Thoracic aorta (tissue), 2 donors: ENCODE results near the gene LRRC53. TPM values are rescaled to one million over a fixed set of nuclear protein-coding genes. Genes with fewer than 3 reads are reported as not detected.

Experiments
- ATAC-seq: fragments of 150-250 bp; one replicate; pipeline ENCODE4 v1.8.0; 2017; ENCODE audit warnings: low read depth; ENCODE audit not compliant: insufficient number of reproducible peaks, low FRiP score
- DNase-seq: peaks from one replicate; pipeline ENCODE4 v3.0.0-alpha.2; 2020; ENCODE audit warnings: low spot score
- H3K27ac ChIP-seq, 2 donors: fragments of 200-600 bp; sonication (generic); 1 replicate in 1 of 2; 2 replicates in 1 of 2; pipeline ENCODE4 v1.5.1; 2016; ENCODE audit warnings: mild to moderate bottlenecking in 2 of 2, moderate library complexity in 2 of 2
- H3K27me3 ChIP-seq: fragments of 200-600 bp; sonication (generic); replicated peaks from 2 replicates; pipeline ENCODE4 v1.6.0; 2016; ENCODE audit warnings: mild to moderate bottlenecking; ENCODE audit not compliant: insufficient read depth
- H3K36me3 ChIP-seq: fragments of 200-600 bp; sonication (generic); one replicate; pipeline ENCODE4 v1.5.1; 2016
- H3K4me1 ChIP-seq, 2 donors: fragments of 200-600 bp; sonication (generic); 1 replicate in 1 of 2; 2 replicates in 1 of 2; pipeline versions ENCODE4 v1.5.1 to v1.6.0; 2016; ENCODE audit warnings: low read depth in 2 of 2, mild to moderate bottlenecking in 1 of 2; ENCODE audit not compliant: control insufficient read depth in 1 of 2
- H3K4me3 ChIP-seq: fragments of 200-600 bp; sonication (generic); 2 replicates; pipeline ENCODE4 v1.5.1; 2016; ENCODE audit warnings: mild to moderate bottlenecking
- H3K9me3 ChIP-seq: fragments of 200-600 bp; sonication (generic); 2 replicates; pipeline ENCODE4 v1.5.1; 2016
- total RNA-seq, 2 donors: library from RNA; depleted of rRNA; stranded (reverse); fragments of >200 nt; gene quantifications; one replicate each; pipeline versions ENCODE4 v1.1.0 to v1.2.3, GENCODE V29; 2016
- TF ChIP-seq, protein P1 (sequence below): fragments of 200-600 bp; sonication (generic); IDR thresholded peaks from one replicate; pipeline ENCODE4 v1.5.1; 2019; ENCODE audit warnings: antibody characterized with exemption

The LRRC53 gene
- total RNA-seq, 2 donors from 2014 or later: not detected

DNA sequence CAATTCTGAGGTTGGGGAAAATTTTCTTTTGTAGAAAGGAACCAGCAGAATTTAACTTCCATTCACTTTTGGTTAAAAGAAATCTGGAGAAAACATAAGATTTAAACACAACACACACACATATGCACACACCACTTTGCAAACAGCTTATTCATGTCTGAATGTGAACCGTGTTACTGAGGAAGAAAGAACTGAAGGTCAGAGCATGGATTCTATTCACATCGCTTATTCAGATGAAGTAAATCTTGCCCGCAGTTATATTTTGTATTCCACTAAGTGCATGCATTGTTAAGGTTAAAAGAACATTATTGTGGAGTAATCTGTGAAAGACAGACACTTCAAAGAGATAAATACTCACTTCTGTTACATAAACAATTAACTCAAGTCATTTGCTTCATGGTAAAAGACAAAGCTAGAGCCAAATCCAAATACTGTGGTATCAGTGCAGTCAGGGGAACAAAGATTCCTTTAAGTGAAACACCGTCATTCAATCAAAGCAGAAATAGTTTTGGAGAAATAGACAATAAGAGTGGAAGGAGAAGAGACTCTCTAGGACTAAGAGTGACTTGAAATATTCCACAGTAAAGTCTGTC lies 82.0 kb downstream of the LRRC53 start:
- no peak for DNase-seq
- TF ChIP-seq, protein P1, sequence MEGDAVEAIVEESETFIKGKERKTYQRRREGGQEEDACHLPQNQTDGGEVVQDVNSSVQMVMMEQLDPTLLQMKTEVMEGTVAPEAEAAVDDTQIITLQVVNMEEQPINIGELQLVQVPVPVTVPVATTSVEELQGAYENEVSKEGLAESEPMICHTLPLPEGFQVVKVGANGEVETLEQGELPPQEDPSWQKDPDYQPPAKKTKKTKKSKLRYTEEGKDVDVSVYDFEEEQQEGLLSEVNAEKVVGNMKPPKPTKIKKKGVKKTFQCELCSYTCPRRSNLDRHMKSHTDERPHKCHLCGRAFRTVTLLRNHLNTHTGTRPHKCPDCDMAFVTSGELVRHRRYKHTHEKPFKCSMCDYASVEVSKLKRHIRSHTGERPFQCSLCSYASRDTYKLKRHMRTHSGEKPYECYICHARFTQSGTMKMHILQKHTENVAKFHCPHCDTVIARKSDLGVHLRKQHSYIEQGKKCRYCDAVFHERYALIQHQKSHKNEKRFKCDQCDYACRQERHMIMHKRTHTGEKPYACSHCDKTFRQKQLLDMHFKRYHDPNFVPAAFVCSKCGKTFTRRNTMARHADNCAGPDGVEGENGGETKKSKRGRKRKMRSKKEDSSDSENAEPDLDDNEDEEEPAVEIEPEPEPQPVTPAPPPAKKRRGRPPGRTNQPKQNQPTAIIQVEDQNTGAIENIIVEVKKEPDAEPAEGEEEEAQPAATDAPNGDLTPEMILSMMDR: no peak
- no peak overlapping the region for H3K27ac ChIP-seq
- H3K4me3 ChIP-seq: no peak overlapping the region
- H3K9me3 ChIP-seq: no peaks in the 10 kb centered on the region
- no peaks in the 10 kb centered on the region for H3K36me3 ChIP-seq
- H3K27me3 ChIP-seq: no peaks in the 10 kb centered on the region
- H3K4me1 ChIP-seq: no peaks in the 10 kb centered on the region
- no peak for ATAC-seq

DNA sequence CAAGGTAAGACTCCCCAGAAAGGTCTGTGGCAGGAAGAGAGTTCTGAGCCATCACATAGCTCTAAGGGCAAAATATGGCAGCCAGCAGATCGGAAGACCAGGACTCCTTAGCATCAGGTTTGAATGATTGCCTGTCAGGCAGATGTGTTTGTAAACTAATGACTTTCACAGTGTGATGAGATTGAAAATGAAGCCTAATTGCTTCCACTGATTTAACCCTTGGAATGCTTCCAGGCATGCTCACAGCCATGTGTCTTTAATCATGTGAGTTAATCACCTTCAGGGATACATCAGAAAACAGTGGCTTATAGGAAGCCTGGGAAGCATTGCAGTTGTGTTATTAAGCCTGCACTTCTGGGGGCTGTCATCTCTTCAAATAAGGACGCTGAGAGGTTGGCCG lies 82.8 kb downstream of the LRRC53 start:
- Histone ChIP-seq H3K4me1 (no peaks in the 10 kb centered on the region), H3K27ac (no peak overlapping the region), H3K27me3 (no peaks in the 10 kb centered on the region), H3K36me3 (no peaks in the 10 kb centered on the region), H3K9me3 (no peaks in the 10 kb centered on the region), H3K4me3 (no peak overlapping the region)
- no peak for DNase-seq
- TF ChIP-seq, protein P1: no peak
- no peak for ATAC-seq

DNA sequence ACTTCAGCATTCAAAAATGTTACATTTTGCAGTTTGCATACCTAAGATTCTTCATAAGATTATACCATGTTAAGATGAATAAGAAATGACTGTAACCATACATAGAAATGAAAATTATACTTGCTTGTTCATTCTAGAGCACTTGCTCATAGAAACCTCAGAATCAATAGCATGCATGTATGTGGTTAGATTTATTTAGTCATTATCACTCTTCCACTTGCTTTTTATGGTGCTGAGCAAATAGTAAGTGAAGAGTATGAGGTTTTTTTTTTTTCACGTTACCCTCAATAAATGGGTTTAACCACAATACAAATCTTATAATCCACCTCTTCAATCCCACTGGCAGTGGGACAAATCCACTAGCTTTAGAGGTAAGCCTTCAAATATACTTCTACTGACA lies 84.7 kb downstream of the LRRC53 start:
- Histone ChIP-seq H3K4me1 (no peaks in the 10 kb centered on the region), H3K27me3 (no peaks in the 10 kb centered on the region), H3K27ac (no peak overlapping the region), H3K4me3 (no peak overlapping the region), H3K9me3 (no peaks in the 10 kb centered on the region), H3K36me3 (no peaks in the 10 kb centered on the region)
- TF ChIP-seq, protein P1: no peak
- DNase-seq (no peak), ATAC-seq (no peak)

DNA sequence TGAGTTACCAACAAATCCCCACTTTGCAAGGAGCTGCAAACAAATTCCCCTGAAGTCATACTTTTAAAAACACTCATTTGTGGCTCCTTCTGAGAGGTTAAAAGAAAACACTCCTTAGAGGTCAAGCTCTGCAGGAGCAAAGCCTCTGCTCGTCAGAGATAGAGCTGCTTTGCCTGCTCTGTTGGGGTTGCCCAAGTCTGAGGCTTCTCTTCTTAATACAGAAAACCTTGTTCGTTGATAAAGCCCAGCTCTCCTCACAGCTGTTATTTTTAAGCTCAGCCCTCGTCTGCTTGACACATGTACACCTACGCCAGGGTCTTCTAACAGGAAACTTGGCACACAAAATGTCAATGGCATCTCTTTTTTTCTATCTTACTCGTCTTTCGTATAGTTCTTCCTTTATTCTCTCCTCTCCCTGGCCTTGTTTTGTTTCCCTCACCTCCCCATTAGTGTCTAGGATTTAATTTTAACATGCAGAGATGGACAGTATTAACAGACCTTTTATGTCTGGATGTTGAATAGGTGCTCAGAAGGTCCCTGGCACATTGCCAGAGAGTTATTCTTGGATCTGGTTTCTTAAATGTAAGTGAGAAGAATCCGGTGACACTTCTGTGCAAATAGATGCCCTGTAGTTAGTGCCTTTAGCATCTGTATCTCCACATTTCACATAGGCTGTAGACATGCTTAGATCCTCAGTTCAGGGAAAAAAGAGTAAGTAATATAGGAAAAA lies 86.0 kb downstream of the LRRC53 start:
- ATAC-seq (no peak), DNase-seq (no peak)
- H3K9me3 ChIP-seq: no peaks in the 10 kb centered on the region
- TF ChIP-seq, protein P1: no peak
- no peak overlapping the region for H3K4me3 ChIP-seq
- H3K27ac ChIP-seq: no peak overlapping the region
- H3K36me3 ChIP-seq: no peaks in the 10 kb centered on the region
- no peaks in the 10 kb centered on the region for H3K4me1 ChIP-seq
- no peaks in the 10 kb centered on the region for H3K27me3 ChIP-seq

DNA sequence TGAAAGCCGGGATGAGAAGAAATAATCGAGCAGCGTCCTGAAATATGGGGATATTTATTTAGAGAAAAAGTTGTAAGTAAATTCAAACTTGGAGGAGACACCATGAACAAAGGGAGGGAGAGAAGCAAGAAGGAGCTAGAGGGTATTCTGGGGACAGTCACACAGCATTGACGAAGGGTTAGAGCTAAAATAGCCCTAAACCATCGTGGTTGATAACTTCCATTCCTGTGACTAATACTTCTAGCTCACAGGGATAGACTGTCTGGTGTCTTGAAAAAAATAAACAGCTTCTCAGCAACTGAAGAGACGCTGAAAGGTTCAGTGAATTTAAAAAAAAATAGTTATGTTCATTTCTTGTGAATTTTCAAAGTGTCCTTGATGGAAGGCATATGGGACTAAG lies 86.7 kb downstream of the LRRC53 start:
- DNase-seq (no peak), ATAC-seq (no peak)
- no peak overlapping the region for H3K27ac ChIP-seq
- no peaks in the 10 kb centered on the region for H3K9me3 ChIP-seq
- no peak overlapping the region for H3K4me3 ChIP-seq
- no peaks in the 10 kb centered on the region for H3K4me1 ChIP-seq
- no peaks in the 10 kb centered on the region for H3K27me3 ChIP-seq
- no peaks in the 10 kb centered on the region for H3K36me3 ChIP-seq
- TF ChIP-seq, protein P1: no peak
